ENCODE data around the gene USP47. TPM values are rescaled to one million over a fixed set of nuclear protein-coding genes. Genes with fewer than 3 reads are reported as not detected.
A peak's percentile ranks its signal among the peaks of the same experiment; 100 is the strongest.

Gene USP47
- total and polyA plus RNA-seq, 7 donors: 31.3 to 132 (median 78.9) TPM

DNA sequence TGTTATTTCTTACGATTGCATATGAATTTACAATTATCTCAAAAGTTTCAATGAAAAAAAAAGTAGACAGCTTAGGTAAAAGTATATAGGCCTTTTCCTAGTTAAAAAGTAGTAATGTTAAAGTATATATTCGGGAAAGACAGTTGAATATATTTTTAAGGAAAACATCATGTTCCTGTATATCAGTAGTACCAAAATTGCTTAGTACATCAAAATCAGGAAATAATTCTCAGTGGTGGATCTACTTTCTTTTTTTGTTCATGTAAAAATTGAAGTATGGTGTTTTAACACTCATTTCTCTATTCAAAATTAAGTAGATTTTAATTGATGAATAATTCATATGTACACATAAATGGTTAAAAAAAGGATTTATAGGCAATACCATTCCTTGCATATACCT, 73.9 kb downstream of the USP47 start:
- peaks cover 11% of the 10 kb centered on the region for H3K4me1 ChIP-seq
- peaks cover 0 to 19% of the 10 kb centered on the region in 2 donors for H3K36me3 ChIP-seq (ENCODE audit: insufficient read depth in 1 of 2, low read depth in 1 of 2)
- H3K4me3 ChIP-seq: no peak overlapping the region
- no peaks in the 10 kb centered on the region for H3K9me3 ChIP-seq
- no peaks in the 10 kb centered on the region for H3K27me3 ChIP-seq (ENCODE audit: insufficient read depth in 3 of 3, low read length in 2 of 3)
- intact Hi-C loops (cut with DNase I): no loop called here
- no peak overlapping the region for H3K27ac ChIP-seq
- no peak for TF ChIP-seq CTCF (IDR thresholded peaks at IDR 0.05)
- no peak for ATAC-seq
- WGBS, 3 donors: 95 to 98% (median 96%) methylated on average over 2 of the region's 2 CpGs
- no peak for DNase-seq

GRCh38 chr11:11916981-11917399, 75.2 kb downstream of the USP47 start:
- Histone ChIP-seq H3K27me3 (ENCODE audit: insufficient read depth in 3 of 3, low read length in 2 of 3) (no peaks in the 10 kb centered on the region), H3K36me3 (ENCODE audit: insufficient read depth in 1 of 2, low read depth in 1 of 2) (peaks cover 0 to 32% of the 10 kb centered on the region in 2 donors), H3K4me1 (peaks cover 11% of the 10 kb centered on the region), H3K27ac (peak overlapping the region; percentile 71), H3K4me3 (no peak overlapping the region), H3K9me3 (no peaks in the 10 kb centered on the region)
- 46 to 67% (median 50%) methylated on average over 1 of the region's 1 CpG for WGBS, 3 donors
- ATAC-seq (peak; percentile 78 to 80 (median 80)), DNase-seq (peak in 1 of 2 donors; percentile 34)
- intact Hi-C loops (cut with DNase I): no loop called here
- TF ChIP-seq CTCF (IDR thresholded peaks at IDR 0.05): no peak

GRCh38 chr11:11923828-11924227, 82.1 kb downstream of the USP47 start:
- peaks cover 0 to 62% of the 10 kb centered on the region in 2 donors for H3K36me3 ChIP-seq (ENCODE audit: insufficient read depth in 1 of 2, low read depth in 1 of 2)
- H3K4me1 ChIP-seq: no peaks in the 10 kb centered on the region
- no peak overlapping the region for H3K4me3 ChIP-seq
- intact Hi-C loops (cut with DNase I): no loop called here
- no peaks in the 10 kb centered on the region for H3K9me3 ChIP-seq
- H3K27me3 ChIP-seq (ENCODE audit: insufficient read depth in 3 of 3, low read length in 2 of 3): no peaks in the 10 kb centered on the region
- ATAC-seq (peak in 2 of 4 donors; percentile 38 to 58), DNase-seq (no peak)
- no peak for TF ChIP-seq CTCF (IDR thresholded peaks at IDR 0.05)
- no peak overlapping the region for H3K27ac ChIP-seq

DNA sequence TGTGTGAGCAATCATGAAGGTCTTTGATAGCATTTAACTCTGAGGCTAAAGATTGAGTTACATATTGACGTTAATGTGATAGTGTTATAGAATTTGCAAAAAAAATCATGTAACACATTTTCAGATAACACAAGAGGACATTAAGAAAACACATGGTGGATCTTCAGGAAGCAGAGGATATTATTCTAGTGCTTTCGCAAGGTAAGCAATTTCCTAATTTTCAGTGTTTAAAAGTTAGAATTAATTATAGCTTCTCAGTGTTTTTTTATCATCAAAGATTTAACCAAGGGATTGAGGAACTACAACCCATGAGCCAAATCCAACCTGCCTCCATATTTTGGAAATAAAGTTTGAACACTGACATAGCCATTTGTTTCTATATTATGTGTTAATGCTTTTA, 88.1 kb downstream of the USP47 start:
- DNase-seq (no peak), ATAC-seq (no peak)
- TF ChIP-seq CTCF (IDR thresholded peaks at IDR 0.05): no peak
- peaks cover 9 to 71% of the 10 kb centered on the region in 2 donors for H3K36me3 ChIP-seq (ENCODE audit: insufficient read depth in 1 of 2, low read depth in 1 of 2)
- no peak overlapping the region for H3K27ac ChIP-seq
- H3K4me1 ChIP-seq: no peaks in the 10 kb centered on the region
- H3K9me3 ChIP-seq: no peaks in the 10 kb centered on the region
- H3K27me3 ChIP-seq (ENCODE audit: insufficient read depth in 3 of 3, low read length in 2 of 3): no peaks in the 10 kb centered on the region
- intact Hi-C loops (cut with DNase I): loop anchor here (5.0 to 10.0 kb wide), 2 partner anchors 112 to 355 kb away; no protein-coding TSS in a partner anchor
- WGBS, 3 donors: 66 to 80% (median 76%) methylated on average over 2 of the region's 2 CpGs
- no peak overlapping the region for H3K4me3 ChIP-seq

DNA sequence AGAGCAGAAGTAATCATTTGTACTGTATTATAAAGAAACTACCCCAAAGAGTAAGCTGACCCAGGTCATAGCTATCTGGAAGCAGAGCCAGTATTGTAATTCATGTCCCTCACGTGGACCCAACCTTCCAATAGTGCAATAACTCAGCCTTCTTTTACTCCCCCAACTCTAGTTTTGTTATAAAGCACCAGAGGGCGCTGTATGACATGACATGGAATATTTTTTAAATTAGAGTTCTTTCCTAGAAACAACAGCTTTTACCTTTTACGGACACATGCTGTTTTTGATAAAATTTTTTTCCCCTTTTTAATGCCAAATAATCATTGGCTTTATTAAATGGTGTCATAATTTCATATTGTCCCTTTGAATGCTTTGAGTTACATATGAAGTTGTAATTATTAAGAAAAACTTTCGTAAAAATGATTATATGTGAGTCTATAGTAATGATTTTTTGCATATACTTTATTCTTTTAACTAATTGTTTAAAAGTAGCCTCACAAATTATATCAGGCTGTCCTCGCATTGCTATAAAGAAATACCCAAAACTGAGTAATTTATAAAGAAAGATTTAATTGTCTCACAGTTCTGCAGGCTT, 89.8 kb downstream of the USP47 start:
- peak; percentile 62 for TF ChIP-seq CTCF (IDR thresholded peaks at IDR 0.05)
- no peaks in the 10 kb centered on the region for H3K9me3 ChIP-seq
- ATAC-seq: peak; percentile 32 to 76 (median 71)
- no peak overlapping the region for H3K27ac ChIP-seq
- WGBS, 3 donors: 68 to 77% (median 71%) methylated on average over 5 of the region's 5 CpGs
- intact Hi-C loops (cut with DNase I): loop anchor here (1.0 to 10.0 kb wide), 3 partner anchors 111 to 353 kb away; no protein-coding TSS in a partner anchor
- H3K4me1 ChIP-seq: no peaks in the 10 kb centered on the region
- DNase-seq: no peak
- H3K27me3 ChIP-seq (ENCODE audit: insufficient read depth in 3 of 3, low read length in 2 of 3): no peaks in the 10 kb centered on the region
- no peak overlapping the region for H3K4me3 ChIP-seq
- H3K36me3 ChIP-seq (ENCODE audit: insufficient read depth in 1 of 2, low read depth in 1 of 2): peaks cover 9 to 77% of the 10 kb centered on the region in 2 donors

Data from psoas muscle (tissue), 8 donors.